ENCODE results near the gene CTNNA3.

CTNNA3 gene

GRCh38 chr10:66881814-66882213 lies 814.2 kb downstream of the CTNNA3 start:
- TF ChIP-seq, protein P1, sequence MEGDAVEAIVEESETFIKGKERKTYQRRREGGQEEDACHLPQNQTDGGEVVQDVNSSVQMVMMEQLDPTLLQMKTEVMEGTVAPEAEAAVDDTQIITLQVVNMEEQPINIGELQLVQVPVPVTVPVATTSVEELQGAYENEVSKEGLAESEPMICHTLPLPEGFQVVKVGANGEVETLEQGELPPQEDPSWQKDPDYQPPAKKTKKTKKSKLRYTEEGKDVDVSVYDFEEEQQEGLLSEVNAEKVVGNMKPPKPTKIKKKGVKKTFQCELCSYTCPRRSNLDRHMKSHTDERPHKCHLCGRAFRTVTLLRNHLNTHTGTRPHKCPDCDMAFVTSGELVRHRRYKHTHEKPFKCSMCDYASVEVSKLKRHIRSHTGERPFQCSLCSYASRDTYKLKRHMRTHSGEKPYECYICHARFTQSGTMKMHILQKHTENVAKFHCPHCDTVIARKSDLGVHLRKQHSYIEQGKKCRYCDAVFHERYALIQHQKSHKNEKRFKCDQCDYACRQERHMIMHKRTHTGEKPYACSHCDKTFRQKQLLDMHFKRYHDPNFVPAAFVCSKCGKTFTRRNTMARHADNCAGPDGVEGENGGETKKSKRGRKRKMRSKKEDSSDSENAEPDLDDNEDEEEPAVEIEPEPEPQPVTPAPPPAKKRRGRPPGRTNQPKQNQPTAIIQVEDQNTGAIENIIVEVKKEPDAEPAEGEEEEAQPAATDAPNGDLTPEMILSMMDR (conservative IDR thresholded peaks at IDR 0.05; ENCODE audit: low read depth, low read length), result no peak
- no peak for DNase-seq (ENCODE audit: low read depth)

DNA sequence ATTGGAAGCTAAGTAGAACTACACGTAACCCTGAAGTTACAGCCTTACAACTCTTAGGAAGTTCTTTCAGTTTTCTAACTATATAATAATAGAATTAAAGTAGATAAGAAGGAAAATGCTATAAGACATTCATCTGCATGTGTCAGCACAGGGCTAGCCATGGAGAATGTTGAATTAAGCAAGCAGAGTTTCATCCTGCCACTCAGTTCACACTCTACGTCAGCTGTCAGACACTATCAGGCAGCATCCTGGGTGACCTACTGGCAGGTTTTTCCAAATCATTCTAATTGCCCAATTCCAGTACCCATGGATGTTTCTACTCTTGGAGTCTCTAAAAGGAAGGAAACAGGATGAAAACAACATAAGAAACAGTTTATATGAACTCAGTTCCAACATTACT lies 815.2 kb downstream of the CTNNA3 start:
- H3K4me3 ChIP-seq (ENCODE audit: low read length), result no peak overlapping the region

More at GRCh38 chr10:66881814-66882213, 814.2 kb downstream of the CTNNA3 start:
- H3K4me3 ChIP-seq (ENCODE audit: low read length), result no peak overlapping the region

GRCh38 chr10:66880292-66880691 lies 815.7 kb downstream of the CTNNA3 start:
- TF ChIP-seq, protein P1 (conservative IDR thresholded peaks at IDR 0.05; ENCODE audit: low read depth, low read length), result no peak

More for the DNA sequence above, 815.2 kb downstream of the CTNNA3 start:
- TF ChIP-seq, protein P1 (conservative IDR thresholded peaks at IDR 0.05; ENCODE audit: low read depth, low read length), result no peak
- DNase-seq (ENCODE audit: low read depth), result no peak

GRCh38 chr10:66877361-66877760 lies 818.6 kb downstream of the CTNNA3 start:
- no peak overlapping the region for H3K4me3 ChIP-seq (ENCODE audit: low read length)
- TF ChIP-seq, protein P1 (conservative IDR thresholded peaks at IDR 0.05; ENCODE audit: low read depth, low read length), result no peak
- no peak for DNase-seq (ENCODE audit: low read depth)

More at GRCh38 chr10:66880292-66880691, 815.7 kb downstream of the CTNNA3 start:
- H3K4me3 ChIP-seq (ENCODE audit: low read length), result no peak overlapping the region
- no peak for DNase-seq (ENCODE audit: low read depth)

DNA sequence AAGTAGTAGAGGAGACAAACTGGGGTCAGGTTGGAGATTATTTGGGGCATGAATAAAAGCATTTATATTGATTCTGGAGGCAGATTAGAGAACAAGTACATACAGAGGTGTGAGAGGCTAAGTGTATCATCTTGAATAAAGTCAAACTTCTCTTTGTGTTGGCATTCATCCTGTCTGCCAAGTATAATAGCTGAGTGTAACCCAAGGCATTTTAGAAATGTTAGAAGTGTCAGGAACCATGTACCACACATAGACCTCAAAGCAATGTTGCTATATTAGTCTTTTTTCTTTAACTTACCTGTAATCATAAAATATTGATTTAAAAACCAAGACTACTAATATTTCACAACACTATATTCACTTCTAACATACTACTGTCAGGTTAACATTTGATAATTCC lies 826.4 kb downstream of the CTNNA3 start:
- no peak for DNase-seq (ENCODE audit: low read depth)
- no peak overlapping the region for H3K4me3 ChIP-seq (ENCODE audit: low read length)
- TF ChIP-seq, protein P1 (conservative IDR thresholded peaks at IDR 0.05; ENCODE audit: low read depth, low read length), result no peak

DNA sequence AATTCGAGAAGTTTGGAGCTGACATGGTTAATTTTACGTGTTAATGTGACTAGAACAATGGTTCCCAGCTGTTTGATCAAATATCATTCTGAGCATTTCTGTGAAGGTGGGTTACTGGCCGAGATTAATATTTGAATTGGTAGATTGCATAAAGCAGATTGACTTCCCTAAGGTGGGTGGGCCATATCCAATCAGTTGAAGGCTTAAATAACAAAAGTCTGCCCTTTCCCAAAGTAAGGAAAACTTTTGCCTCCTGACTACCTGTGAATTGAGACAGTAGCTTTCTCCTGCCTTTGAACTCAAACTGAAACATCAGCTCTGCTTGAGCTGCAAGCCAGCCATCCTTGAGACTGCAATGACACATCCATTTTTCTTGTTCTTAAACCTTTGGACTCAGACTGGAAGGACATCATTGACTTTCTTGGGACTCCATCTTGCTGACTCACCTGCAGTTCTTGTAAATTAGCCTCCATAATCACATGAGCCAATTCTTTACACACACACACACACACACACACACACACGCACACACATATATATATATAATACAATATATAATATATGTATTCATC lies 833.2 kb downstream of the CTNNA3 start:
- no peak for DNase-seq (ENCODE audit: low read depth)
- H3K4me3 ChIP-seq (ENCODE audit: low read length), result no peak overlapping the region
- TF ChIP-seq, protein P1 (conservative IDR thresholded peaks at IDR 0.05; ENCODE audit: low read depth, low read length), result no peak

DNA sequence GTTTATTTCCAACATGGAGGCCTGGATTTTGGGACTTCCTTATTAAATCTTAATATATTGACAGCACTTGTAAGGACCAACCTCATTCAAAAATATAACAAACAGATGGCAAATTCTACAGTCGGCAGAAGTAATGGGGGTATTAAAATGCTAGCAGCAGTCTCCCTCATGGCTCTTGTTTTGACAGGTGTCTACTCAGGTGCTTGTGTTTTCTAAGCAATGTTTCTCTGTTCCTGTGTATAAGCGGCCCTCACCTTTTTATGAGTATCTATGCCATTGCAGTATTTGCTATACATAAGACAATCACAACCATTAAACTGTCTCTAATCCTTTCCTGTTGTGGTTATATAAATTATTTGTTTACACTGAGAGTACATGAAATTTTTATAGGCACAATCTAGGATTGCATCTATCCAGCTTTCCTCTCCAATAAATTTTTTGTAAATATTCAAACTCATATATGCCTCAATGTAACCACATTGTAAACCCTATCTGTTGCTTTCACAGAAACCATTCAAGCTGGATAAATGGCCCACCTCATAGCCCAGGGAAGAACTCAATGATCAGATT lies 835.5 kb downstream of the CTNNA3 start:
- TF ChIP-seq, protein P1 (conservative IDR thresholded peaks at IDR 0.05; ENCODE audit: low read depth, low read length), result no peak
- no peak overlapping the region for H3K4me3 ChIP-seq (ENCODE audit: low read length)
- no peak for DNase-seq (ENCODE audit: low read depth)

All from retinal pigment epithelial cell (primary cell).